GM18867 (cell line): Measurements from ENCODE around the gene HHIPL1.
A peak's percentile ranks its signal among the peaks of the same experiment; 100 is the strongest.

ENCODE experiments used
- ATAC-seq: cut with Tn5 transposase; IDR thresholded peaks from one replicate; pipeline ENCODE4 v1.9.1; 2021; ENCODE audit warnings: mild to moderate bottlenecking, moderate library complexity; ENCODE audit not compliant: unreplicated experiment

The HHIPL1 gene

DNA sequence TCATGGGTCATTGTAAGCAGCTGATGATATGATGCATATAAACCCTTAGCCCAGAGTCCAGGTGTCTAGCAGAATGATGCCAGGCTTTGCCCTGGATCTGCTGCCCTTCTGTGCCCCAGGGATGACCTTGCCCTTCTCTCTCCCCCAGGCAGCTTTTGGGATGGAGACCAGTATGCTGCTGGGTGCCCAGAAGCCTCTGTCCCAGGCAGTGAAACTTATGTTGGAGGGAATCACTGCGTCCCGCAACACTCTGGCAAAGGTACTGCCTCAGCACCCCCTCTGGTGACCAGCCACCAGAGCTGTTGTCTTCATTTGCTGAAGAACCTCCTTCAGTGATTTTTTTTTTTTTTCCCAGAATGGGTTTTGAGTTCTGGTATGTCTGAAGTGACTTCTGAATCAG, 62.5 kb downstream of the HHIPL1 start:
- ATAC-seq = no peak

DNA sequence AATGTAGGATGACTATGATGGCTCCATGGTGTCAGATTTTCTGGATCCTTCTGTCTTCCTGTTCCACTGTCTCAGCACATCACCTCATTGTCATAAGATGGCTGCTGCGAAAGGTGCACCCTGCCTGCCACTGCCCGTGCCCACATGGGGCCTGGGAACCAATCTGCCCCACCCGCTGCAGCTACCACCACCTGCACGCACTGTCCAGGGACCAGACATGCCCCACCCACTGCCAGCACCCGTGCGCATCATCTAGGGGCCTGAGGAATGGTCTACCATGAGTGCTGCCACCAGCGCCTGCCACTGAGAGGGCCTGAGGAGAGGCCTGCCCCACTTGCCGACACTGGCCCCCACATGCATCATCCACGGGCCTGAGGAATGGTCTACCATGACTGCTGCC, 63.0 kb downstream of the HHIPL1 start:
- no peak for ATAC-seq

DNA sequence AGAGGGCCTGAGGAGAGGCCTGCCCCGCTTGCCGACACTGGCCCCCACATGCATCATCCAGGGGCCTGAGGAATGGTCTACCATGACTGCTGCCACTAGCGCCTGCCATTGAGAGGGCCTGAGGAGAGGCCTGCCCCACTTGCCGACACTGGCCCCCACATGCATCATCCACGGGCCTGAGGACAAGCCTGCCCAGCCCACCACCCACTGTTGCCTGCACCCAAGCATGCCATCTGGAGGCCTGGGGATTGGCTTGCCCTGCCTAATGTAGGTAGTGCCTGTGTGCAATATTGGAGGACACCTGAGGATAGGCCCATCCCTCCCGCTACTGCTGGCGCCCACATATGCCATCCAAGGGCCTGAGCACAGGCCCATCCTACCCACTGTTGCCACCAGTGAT, 63.5 kb downstream of the HHIPL1 start:
- ATAC-seq = no peak

DNA sequence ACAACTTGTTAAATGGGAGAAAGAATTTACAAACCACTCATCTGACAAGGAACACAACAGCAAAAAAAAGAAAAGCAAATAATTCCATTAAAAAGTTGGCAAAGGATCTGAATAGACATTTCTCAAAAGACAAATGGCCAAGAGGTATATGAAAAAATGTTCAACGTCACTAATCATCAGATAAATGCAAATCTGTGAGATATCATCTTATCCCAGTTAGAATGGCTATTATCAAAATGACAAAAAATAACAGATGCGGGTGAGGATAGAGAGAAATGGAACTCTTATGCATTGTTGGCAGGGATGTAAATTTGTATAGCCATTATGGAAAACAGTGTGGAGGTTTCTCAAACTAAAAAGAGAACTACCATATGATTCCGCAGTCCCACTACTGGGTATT, 69.0 kb downstream of the HHIPL1 start:
- no peak for ATAC-seq

DNA sequence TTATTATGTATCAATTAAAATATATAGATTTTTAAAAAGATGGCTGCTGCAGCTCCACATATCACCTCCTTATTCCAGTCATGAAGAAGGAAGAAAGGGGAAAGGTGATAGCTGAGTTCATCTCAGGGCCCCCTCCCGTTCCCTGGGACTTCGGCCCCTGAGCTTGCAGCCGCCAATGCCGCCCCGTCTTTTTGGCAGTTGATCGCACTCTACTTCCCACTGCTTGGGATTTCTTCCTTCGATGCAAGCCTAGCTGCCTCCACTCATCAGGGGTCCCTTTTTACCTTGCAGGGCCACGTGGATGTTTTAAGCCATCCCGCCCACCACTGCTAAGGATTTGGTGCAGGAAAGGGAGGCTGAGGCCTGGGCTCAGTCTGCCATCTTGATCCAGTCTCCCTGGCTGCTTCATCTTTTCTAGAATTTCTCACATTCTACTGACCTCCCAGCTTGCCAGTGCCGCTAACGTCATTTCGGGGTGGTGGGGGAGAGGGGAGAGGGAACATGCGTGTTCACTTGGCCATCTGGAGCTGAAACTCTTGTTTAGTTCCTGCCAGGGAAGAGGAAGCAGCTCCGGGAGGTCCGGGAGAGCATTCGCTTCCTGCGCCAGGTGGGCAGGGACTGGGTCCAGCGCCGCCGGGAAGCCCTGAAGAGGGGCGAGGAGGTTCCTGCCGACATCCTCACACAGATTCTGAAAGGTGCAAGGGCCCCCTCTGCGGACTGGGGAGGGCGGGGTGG, 70.5 kb downstream of the HHIPL1 start:
- ATAC-seq = no peak

DNA sequence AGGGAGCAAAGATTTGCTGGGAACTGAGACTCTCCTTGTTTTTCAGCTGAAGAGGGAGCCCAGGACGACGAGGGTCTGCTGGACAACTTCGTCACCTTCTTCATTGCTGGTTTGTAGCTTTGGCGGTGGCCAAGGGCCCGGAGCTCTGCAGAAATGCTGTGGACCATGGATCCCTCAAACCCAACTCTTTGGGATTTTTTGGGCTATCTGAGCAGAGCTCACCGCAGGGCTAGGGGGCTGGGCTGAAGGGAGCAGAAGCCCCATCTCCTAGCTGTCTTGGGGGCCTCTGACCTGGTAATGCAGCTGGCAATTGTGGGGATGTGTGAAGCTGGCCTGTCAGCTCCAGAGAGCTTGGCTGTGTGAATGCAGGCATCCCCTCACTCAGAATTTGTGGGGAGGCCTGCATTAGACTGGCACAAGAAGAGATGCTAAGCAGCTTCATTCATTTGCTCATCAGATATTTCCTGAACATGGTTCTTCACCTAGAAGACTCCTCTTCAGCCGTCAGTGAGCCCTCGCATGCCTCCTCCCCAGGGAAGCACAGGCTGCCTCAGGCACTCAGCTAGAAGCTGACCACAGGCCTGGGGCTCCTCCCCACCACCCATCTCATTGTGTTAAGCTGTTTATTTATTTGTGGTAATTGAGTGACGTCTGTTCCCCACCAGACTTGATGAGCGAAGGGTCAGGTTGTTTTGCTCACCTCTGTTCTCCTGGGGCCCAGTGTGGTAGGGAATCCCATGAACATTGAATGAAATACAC, 71.3 kb downstream of the HHIPL1 start:
- ATAC-seq = no peak

DNA sequence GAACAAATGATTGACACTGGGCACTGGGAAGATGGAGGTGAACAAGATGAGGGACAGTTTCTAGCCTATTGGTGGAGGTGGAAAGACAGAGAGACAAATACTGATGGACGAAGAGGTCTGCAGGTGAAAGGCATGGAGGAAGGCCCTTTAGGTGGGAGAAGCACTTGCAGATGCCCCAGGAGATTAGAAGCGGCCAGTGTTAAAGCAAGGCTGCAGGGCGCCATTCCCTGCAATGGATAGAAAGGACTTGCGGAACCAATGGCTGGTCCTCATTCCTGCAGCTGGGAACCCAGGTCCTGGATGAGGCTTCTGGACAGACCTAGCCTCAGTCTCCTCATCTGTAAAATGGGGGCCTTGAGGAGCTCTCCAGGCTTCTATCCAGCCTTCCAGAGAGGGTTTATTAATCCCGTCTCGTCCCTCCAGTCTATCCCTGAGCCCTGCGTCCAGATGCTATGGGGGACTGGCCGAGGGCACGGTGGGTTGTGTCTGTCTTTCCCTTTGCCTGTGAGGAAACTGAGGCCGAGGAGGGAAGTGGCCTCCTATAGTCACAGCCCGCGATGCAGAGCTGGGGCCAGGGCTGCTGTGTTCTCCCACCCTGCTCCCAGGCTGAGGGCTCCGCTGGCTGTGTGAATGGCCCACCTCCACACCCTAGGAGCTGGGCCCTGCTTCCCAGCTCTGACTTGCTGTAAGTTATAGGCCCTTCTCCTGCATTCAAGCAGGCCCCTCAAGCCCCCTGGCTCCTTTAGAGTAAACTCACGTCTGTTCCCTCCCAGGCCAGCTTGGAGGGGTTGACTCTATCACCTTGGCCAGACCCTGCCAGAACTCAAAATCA, 72.1 kb downstream of the HHIPL1 start:
- no peak for ATAC-seq

DNA sequence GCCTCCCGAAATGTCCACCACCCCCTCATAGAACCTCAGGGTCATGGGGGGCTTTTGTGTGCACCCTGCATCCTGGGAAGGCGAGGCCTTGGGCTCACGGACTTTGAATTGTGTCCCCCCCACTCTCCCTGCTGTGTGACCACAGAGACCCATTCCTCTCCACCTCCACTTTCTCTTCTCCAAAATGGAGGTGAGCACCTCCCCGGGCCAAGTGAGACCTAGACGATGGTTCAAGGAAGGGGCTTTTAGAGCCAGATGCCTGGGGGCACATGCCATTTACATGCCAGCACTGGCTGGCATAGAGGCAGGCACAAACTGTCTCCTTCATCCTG, 72.7 kb downstream of the HHIPL1 start:
- ATAC-seq = no peak

DNA sequence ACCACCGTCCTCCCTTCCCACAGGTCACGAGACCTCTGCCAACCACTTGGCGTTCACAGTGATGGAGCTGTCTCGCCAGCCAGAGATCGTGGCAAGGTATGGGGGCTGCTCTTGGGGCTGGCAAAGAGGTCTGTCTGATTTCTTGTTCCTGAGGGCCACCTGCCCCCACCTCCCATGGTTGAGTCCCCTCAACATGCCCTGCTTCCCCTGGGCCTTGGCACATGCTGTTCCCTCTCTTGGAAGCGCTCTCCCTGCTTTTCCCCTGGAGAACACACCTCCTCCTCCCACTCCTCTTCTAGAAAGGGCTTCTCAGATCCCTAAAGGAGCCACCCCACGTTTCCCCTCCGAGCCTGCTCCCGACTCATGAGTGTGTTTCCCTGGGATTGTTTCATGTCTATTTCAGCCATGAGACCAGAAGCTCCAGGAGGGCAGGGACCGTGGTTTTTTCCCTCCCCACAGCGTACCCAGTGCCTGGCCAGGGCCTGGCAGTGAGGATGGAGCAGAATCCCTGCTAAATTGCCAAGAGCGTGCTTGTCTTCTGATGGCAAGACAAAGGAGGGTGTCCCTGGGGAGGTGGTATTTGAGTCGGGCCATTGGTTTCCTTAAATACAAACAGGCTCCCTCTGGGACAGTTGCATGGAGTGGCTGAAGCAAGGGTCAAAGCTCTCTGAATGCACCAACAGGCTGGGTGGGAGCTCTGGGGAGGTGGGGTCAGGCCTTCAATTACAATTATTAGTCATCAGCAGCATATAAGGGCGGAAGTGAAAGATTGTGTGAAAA, 73.3 kb downstream of the HHIPL1 start:
- ATAC-seq = peak; percentile 94

DNA sequence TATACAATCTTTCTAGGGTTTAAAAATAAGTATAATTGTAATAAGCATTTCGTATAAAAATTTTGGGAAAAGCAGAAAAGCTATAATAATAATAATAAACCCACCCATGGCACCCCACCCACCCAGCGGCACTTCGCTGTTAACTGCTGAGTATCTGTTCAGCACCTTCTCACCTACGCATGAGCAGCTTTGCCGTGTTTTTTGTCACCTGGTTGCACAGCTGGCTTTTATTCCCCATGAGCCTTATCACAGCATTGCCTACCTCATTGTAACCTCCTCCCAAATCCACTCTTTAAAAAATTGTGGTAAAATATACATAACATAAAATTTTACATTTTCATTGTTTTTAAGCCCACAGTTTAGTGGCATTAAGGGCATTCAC, 73.9 kb downstream of the HHIPL1 start:
- ATAC-seq = peak; percentile 55

DNA sequence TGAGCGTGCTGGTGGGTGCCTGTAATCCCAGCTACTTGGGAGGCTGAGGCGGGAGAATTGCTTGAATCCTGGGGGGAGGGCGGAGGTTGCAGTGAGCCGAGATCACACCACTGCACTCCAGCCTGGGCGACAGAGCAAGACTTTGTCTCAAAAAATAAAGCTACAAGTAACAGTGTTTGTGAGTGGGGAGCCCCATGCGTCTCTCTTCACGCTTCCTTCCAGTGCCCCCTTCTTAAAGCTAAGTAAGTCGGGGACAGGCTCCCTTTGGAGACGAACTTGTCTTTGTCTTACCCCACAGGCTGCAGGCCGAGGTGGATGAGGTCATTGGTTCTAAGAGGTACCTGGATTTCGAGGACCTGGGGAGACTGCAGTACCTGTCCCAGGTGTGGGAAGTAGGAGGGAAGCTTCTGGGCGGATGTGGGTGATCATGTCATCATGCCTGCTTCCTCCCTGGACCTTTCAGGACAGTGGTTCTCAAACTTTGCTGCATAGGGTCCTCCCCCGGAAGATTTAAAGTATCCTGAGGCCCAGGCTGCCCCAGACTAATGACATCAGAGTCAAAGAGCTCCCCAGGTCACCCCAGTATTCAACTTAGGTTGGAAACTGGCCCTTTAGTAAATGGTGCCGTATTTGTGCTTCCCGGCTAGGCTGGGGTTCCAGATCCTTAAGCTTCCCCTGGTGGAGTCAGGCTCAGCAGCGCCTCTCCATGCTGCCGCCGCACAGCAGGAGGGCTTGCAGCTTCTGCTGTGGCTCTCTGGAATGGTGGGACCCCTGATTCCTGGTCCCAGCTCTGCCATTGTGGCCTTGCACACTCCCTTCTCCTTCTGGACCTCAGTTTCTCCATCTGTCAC, 76.2 kb downstream of the HHIPL1 start:
- no peak for ATAC-seq

DNA sequence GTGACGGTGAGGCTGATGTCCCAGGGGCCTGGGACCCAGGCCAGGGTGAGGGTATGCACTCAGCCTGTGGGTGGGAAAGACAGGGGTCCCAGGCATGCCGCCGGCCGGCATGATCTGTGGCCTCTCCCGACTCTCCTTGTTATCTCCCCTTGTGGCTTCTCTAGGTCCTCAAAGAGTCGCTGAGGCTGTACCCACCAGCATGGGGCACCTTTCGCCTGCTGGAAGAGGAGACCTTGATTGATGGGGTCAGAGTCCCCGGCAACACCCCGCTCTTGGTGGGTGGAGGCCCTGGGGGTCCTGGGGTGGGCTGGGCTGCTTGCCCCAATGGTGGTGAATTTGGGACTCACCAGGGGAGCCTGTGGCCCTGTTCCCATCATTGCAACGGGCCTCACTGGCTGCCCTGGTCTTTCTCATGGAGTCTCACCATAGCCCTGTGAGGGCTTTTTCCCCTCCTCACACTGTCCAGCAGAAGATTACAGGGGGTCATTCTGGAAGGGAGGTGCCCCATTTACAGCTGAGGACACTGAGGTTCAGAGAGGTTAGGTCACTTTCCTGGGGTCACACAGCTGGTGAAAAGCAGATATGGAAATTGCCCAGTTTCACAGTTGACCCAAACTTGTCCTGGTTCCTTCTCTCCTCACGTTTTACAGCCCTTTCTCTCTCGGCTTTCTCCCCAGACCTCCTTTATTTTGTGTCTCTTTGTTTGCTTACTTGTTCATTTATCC, 77.0 kb downstream of the HHIPL1 start:
- no peak for ATAC-seq

DNA sequence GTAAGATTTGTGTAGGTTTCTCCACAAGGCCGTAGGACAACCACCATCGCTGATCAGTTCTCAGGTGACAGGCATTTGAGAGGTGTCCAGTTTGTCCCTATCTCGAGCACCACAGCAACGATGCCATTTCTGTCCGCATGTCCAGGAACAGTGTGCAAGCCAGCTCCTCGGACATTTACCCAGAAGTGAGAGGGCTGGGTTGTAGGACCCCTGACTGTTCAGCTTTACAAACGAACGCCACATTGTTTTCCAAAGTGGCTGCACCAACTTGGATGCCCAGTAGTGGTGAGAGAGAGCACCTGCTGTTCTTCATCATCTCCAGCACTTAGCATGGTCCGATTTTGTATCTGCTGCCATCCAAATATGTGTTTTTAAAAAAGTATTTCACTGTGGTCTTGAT, 77.8 kb downstream of the HHIPL1 start:
- ATAC-seq = no peak

DNA sequence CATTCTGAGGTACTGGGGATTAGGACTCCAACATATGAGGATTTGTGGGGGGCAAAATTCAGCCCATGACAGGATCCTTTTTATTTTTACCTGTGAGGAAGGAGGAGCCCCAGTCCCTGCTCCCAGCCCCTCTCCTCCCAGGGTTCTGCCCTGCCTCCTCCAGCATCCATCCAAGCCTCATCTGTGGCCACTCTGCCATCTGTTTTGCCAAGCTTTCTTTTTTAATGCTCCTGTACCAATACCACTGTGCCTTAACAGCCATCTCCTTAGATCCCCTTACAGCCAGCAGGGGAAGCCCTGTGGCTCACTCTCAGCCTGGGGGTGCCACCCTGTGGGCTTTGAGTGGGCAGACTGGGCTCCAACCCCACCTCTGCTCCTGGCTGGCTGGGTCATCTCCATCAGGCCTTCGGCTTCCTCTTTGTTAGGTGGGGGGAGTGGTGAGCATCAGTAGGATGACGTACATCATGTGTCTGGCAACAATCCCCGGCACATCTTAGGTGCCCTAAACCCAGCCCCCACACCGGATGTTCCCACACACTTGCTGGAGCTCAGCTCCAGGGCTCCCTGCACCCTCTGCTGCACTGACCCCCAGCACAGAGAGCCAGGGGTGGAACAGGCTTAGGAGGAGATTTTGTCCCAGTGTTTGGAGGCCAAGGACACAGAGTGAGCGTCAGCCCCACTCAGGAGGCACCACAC, 79.4 kb downstream of the HHIPL1 start:
- ATAC-seq = no peak

DNA sequence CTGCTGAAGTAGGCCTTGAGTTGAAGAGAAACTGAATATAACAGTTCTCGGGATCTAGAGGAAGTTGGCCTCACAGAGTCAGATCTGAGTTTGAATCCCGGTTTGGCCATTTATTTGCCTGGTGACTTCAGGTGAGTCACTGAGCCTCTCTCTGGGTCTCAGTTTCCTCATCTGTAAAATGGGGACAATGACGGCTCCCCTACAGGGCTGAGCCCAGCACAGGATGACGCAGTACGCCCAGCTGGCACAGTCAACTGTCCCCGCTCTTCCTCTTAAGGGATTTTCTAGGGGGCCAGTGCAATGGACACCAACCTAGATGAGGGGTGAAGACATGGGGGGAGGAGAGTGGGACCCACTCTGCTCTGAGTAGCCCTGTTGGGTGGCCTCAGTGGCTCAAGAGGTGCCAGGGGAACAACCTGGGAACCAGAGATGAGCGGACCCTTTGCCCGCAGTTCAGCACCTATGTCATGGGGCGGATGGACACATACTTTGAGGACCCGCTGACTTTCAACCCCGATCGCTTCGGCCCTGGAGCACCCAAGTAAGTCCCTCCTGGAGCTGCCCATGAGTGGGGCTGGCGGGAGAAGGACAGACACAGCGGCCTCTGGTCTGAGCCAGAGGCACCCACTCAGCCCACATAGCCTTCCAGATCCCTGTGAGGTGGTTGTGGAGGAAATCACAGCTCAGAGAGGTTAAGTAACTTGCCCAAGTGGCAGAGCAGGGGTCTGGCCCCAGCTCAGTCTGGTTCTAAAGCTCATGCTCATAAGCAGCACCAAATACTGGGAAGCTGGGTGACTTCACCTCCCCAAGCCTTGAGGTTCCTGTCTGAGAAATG, 80.2 kb downstream of the HHIPL1 start:
- no peak for ATAC-seq

DNA sequence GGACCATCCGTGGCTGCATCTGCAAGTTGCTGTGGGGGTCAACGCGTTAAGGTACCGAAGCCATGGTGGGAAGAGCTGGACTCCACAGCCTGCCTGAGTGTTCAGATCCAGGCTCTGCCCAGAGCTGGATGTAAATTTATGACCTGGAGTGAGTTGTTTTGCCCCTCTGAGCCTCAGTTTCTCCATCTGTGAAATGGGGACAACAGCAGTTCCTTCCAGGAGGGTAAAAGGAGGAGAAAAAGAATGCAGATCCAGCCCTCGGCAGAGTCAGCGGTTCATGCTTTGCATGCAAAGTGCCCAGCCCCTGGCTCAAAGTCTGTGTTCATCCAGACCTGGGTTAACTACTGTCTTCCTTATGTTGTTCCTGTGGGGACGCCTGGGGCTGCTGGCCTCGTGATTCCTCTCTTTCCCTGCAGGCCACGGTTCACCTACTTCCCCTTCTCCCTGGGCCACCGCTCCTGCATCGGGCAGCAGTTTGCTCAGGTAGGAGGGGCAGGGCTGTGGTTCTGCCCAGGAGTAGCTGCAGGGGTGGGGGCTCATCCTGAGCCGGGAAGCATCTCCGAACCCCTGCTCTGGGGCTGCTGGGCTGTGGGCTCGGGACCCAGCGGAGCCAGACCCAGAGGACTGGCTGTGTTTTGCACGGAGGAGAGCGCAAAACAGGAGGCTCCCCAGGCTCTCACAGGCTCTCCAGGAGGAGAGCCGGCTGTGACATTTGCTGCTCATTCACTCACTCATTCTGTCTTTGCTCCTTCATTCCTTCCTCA, 81.0 kb downstream of the HHIPL1 start:
- no peak for ATAC-seq

DNA sequence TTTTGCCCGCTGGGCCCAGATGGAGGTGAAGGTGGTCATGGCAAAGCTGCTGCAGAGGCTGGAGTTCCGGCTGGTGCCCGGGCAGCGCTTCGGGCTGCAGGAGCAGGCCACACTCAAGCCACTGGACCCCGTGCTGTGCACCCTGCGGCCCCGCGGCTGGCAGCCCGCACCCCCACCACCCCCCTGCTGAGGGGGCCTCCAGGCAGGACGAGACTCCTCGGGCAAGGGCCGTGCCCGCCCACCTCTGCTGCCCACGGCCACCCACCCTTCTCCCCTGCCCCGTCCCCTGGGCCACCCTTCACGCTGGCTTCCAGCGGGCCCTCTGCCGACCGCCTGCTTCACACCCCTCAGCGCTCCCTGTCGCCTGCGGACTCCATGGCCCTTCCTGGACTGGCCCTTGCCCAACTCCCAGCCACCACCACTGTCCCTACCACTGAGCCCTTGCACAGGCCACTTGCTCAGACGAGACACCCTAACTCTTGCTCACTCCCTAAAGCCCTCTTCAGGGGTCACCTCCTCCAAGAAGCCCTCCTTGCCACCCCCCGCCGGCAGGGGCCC, 81.7 kb downstream of the HHIPL1 start:
- ATAC-seq = no peak
